H1 (cell line): ENCODE results near the gene CAB39L.

ENCODE experiments used
- CTCF ChIP-seq, 3 experiments: IDR thresholded peaks; 1 replicate in 2 of 3; 2 replicates in 1 of 3; pipeline versions ENCODE4 v1.5.1 to v1.6.1; 2011; ENCODE audit warnings: low read length in 3 of 3, mild to moderate bottlenecking in 3 of 3, inconsistent platforms in 2 of 3, low read depth in 1 of 3, moderate library complexity in 1 of 3; ENCODE audit not compliant: insufficient read depth in 1 of 3; ENCODE audit errors: control extremely low read depth in 1 of 3
- YY1 ChIP-seq: IDR thresholded peaks from 2 replicates; pipeline ENCODE4 v1.6.1; 2011; ENCODE audit warnings: low read depth, mild to moderate bottlenecking, low read length

GRCh38 chr13:49307365-49307764 is 136.5 kb downstream of the CAB39L start:
- TF ChIP-seq CTCF (IDR thresholded peaks at IDR 0.05; ENCODE audit: control extremely low read depth in 1 of 3, insufficient read depth in 1 of 3, low read depth in 1 of 3, low read length in 3 of 3) (no peak), YY1 (no peak)
